HepG2 (cell line): Measurements from ENCODE around the gene ATAD1. TPM values are rescaled to one million over a fixed set of nuclear protein-coding genes. Genes with fewer than 3 reads are reported as not detected.

Experiments used
- ATAD3A ChIP-seq: sonication (generic); formaldehyde crosslinking; IDR thresholded peaks from 2 replicates; pipeline ENCODE4 v1.4.0; 2020; ENCODE audit warnings: missing genetic modification reagents
- CENPX ChIP-seq: sonication (generic); formaldehyde crosslinking; IDR thresholded peaks from 2 replicates; pipeline ENCODE4 v1.9.0; 2021; ENCODE audit warnings: mild to moderate bottlenecking, missing genetic modification reagents, moderate library complexity
- MAZ ChIP-seq, 2 experiments: sonication (generic) in 1 of 2; formaldehyde crosslinking in 1 of 2; IDR thresholded peaks; 2 replicates each; pipeline versions ENCODE4 v1.5.0 to v1.6.1; 2012 to 2020; ENCODE audit warnings: low read depth in 2 of 2, mild to moderate bottlenecking in 2 of 2, borderline replicate concordance in 1 of 2, improper control_type of control experiment in 1 of 2, low read length in 1 of 2, missing genetic modification reagents in 1 of 2, moderate library complexity in 1 of 2
- MIER2 ChIP-seq: IDR thresholded peaks from 2 replicates; pipeline ENCODE4 v1.6.1; 2016; ENCODE audit warnings: missing biosample characterization, missing genetic modification reagents
- NCOA2 ChIP-seq: sonication (generic); formaldehyde crosslinking; IDR thresholded peaks from 2 replicates; pipeline ENCODE4 v1.8.0; 2022; ENCODE audit warnings: inconsistent platforms
- NR1H2 ChIP-seq: sonication (generic); formaldehyde crosslinking; IDR thresholded peaks from 2 replicates; pipeline ENCODE4 v1.8.1; 2022; ENCODE audit warnings: low read depth, missing genetic modification reagents, borderline replicate concordance
- SETDB1 ChIP-seq: sonication (generic); formaldehyde crosslinking; IDR thresholded peaks from 2 replicates; pipeline ENCODE4 v1.5.1; 2020; ENCODE audit warnings: missing genetic modification reagents, mild to moderate bottlenecking, borderline replicate concordance
- TSC22D2 ChIP-seq: sonication (generic); formaldehyde crosslinking; IDR thresholded peaks from 2 replicates; pipeline ENCODE4 v1.5.1; 2020; ENCODE audit warnings: missing genetic modification reagents, mild to moderate bottlenecking, borderline replicate concordance
- ZBTB20 ChIP-seq: sonication (generic); formaldehyde crosslinking; IDR thresholded peaks from 2 replicates; pipeline ENCODE4 v1.8.1; 2023; ENCODE audit warnings: missing genetic modification reagents, low read depth, mild to moderate bottlenecking, borderline replicate concordance
- ZNF225 ChIP-seq: sonication (generic); formaldehyde crosslinking; IDR thresholded peaks from 2 replicates; pipeline ENCODE4 v1.4.0; 2020; ENCODE audit warnings: mild to moderate bottlenecking, missing genetic modification reagents
- ZNF232 ChIP-seq: sonication (generic); formaldehyde crosslinking; IDR thresholded peaks from 2 replicates; pipeline ENCODE4 v1.4.0; 2020; ENCODE audit warnings: missing genetic modification reagents, borderline replicate concordance
- ZNF235 ChIP-seq: sonication (generic); formaldehyde crosslinking; IDR thresholded peaks from 2 replicates; pipeline ENCODE4 v1.8.1; 2023; ENCODE audit warnings: mild to moderate bottlenecking, missing genetic modification reagents, borderline replicate concordance
- ZNF317 ChIP-seq: sonication (generic); formaldehyde crosslinking; IDR thresholded peaks from 2 replicates; pipeline ENCODE4 v1.5.0; 2020; ENCODE audit warnings: mild to moderate bottlenecking, missing genetic modification reagents
- ZNF460 ChIP-seq: sonication (generic); formaldehyde crosslinking; IDR thresholded peaks from 2 replicates; pipeline ENCODE4 v1.5.1; 2020; ENCODE audit warnings: missing genetic modification reagents, mild to moderate bottlenecking, borderline replicate concordance
- ZSCAN20 ChIP-seq: sonication (generic); formaldehyde crosslinking; IDR thresholded peaks from 2 replicates; pipeline ENCODE4 v1.4.0; 2020; ENCODE audit warnings: missing genetic modification reagents, mild to moderate bottlenecking, borderline replicate concordance
- polyA plus RNA-seq, 8 experiments: library from polyadenylated mRNA; depleted of rRNA in 3 of 8; stranded (reverse) in 7 of 8; unstranded in 1 of 8; fragments of >200 nt; fragmentation: Illumina TruSeq in 4 of 8; extraction: Trizol in 4 of 8; gene quantifications; 2 replicates each; pipeline versions ENCODE4 v1.2.1 to v1.2.3, GENCODE V29; 2011 to 2016; ENCODE audit warnings: low read depth in 4 of 8, missing spikeins in 1 of 8, mixed read lengths in 1 of 8; ENCODE audit not compliant: insufficient read depth in 1 of 8
- total RNA-seq, 5 experiments: library from RNA; depleted of rRNA; stranded (reverse); fragments of >200 nt; fragmentation: Illumina TruSeq; extraction: Trizol; gene quantifications; 2 replicates each; pipeline ENCODE4 v1.2.3, GENCODE V29; 2016; ENCODE audit warnings: low read depth in 1 of 5
- TF ChIP-seq, protein P1 (sequence below): sonication (generic); formaldehyde crosslinking; IDR thresholded peaks from 2 replicates; pipeline ENCODE4 v1.4.0; 2020; ENCODE audit warnings: missing genetic modification reagents, borderline replicate concordance
- TF ChIP-seq, protein P2 (sequence below): sonication (generic); formaldehyde crosslinking; IDR thresholded peaks from 2 replicates; pipeline ENCODE4 v1.9.0; 2022; ENCODE audit warnings: low read depth, missing genetic modification reagents
- TF ChIP-seq, protein P3 (sequence below): IDR thresholded peaks from 2 replicates; pipeline ENCODE4 v1.6.1; 2018; ENCODE audit warnings: missing genetic modification reagents
- TF ChIP-seq, protein P4 (sequence below): sonication (generic); formaldehyde crosslinking; IDR thresholded peaks from 2 replicates; pipeline ENCODE4 v1.4.0; 2020; ENCODE audit warnings: missing genetic modification reagents
- TF ChIP-seq, protein P5 (sequence below): sonication (generic); formaldehyde crosslinking; IDR thresholded peaks from 2 replicates; pipeline ENCODE4 v1.4.0; 2020; ENCODE audit warnings: missing genetic modification reagents

Gene ATAD1
- total and polyA plus RNA-seq, 2 of the 13 experiments (the other 11 are each of a cell fraction or from before 2014, with no cell fraction given), result 14.9 to 28.2 TPM

DNA sequence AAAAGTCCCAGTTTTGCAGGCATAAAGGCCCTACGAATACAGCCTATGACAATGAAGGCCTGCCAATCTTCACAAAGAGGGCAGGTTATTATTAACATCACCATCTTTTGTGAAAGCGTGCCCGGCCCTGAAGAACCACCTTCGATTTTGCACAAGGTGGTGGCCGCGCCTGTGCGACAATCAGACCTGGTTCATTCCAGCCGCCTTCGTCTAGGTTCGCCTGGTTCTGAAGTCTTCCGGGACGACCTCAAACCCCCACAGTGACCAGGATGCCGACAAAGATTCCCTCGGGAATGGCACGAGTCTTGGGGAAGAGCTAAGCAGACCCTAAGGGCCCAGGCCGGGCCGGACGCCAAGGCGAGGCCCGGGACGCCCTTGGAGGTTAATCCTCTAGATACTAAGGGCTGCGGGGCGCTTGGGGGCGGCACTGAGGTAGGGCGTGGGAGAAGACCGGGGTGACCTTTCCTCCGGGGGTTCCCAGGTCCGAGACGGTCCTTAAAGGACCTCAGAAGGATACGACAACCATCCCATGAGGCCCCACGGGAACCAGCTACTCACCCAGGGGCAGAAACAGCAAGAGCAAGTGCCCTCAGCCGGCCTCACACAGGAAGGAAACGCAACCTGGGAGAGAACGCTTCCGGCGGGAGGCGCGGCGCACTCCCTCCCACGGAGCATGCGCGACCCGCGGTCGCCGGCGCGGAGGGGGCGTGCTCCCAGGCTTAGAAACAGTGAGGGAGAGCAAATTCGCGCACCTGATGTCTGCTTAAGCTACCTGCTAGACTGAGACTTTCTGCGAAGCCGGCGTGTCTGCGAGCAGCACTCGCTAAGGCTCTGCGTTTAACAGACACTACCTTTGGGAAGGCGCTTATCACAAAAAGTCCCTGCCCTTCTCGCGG lies at the start of gene ATAD1 (continued):
- TF ChIP-seq ZSCAN20 (CRISPR knock-in tag) (peak; percentile 91), MAZ (IDR thresholded peaks at IDR 0.05; ENCODE audit: borderline replicate concordance, low read depth, low read length) (peak; percentile 61; the same call in 1 of the 2 replicates), MAZ (CRISPR knock-in tag; IDR thresholded peaks at IDR 0.05; ENCODE audit: low read depth) (no peak), TSC22D2 (CRISPR knock-in tag) (no peak), CENPX (CRISPR knock-in tag) (no peak), ZBTB20 (CRISPR knock-in tag) (no peak), NCOA2 (CRISPR knock-in tag) (no peak; the same call in 1 of the 2 replicates), ZNF317 (CRISPR knock-in tag) (no peak; the same call in 1 of the 2 replicates), ZNF235 (CRISPR knock-in tag) (no peak), ZNF225 (CRISPR knock-in tag) (no peak; the same call in 1 of the 2 replicates), NR1H2 (CRISPR knock-in tag) (0 out of 2 replicates have a peak, but pooled peaks have one; percentile 64), ATAD3A (CRISPR knock-in tag) (0 out of 2 replicates have a peak, but pooled peaks have one; percentile 5), MIER2 (CRISPR knock-in tag) (0 out of 2 replicates have a peak, but pooled peaks have one; percentile 12), ZNF460 (CRISPR knock-in tag) (no peak; the same call in 1 of the 2 replicates), ZNF232 (CRISPR knock-in tag) (0 out of 2 replicates have a peak, but pooled peaks have one; percentile 58), SETDB1 (CRISPR knock-in tag) (no peak)
- TF ChIP-seq, protein P1, sequence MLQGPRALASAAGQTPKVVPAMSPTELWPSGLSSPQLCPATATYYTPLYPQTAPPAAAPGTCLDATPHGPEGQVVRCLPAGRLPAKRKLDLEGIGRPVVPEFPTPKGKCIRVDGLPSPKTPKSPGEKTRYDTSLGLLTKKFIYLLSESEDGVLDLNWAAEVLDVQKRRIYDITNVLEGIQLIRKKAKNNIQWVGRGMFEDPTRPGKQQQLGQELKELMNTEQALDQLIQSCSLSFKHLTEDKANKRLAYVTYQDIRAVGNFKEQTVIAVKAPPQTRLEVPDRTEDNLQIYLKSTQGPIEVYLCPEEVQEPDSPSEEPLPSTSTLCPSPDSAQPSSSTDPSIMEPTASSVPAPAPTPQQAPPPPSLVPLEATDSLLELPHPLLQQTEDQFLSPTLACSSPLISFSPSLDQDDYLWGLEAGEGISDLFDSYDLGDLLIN (CRISPR knock-in tag), result no peak
- TF ChIP-seq, protein P2, sequence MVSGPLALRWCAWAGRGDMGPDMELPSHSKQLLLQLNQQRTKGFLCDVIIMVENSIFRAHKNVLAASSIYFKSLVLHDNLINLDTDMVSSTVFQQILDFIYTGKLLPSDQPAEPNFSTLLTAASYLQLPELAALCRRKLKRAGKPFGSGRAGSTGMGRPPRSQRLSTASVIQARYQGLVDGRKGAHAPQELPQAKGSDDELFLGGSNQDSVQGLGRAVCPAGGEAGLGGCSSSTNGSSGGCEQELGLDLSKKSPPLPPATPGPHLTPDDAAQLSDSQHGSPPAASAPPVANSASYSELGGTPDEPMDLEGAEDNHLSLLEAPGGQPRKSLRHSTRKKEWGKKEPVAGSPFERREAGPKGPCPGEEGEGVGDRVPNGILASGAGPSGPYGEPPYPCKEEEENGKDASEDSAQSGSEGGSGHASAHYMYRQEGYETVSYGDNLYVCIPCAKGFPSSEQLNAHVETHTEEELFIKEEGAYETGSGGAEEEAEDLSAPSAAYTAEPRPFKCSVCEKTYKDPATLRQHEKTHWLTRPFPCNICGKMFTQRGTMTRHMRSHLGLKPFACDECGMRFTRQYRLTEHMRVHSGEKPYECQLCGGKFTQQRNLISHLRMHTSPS, result peak; percentile 28; the same call in 1 of the 2 replicates
- TF ChIP-seq, protein P3, sequence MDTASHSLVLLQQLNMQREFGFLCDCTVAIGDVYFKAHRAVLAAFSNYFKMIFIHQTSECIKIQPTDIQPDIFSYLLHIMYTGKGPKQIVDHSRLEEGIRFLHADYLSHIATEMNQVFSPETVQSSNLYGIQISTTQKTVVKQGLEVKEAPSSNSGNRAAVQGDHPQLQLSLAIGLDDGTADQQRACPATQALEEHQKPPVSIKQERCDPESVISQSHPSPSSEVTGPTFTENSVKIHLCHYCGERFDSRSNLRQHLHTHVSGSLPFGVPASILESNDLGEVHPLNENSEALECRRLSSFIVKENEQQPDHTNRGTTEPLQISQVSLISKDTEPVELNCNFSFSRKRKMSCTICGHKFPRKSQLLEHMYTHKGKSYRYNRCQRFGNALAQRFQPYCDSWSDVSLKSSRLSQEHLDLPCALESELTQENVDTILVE (CRISPR knock-in tag), result peak; percentile 23; the same call in 1 of the 2 replicates
- TF ChIP-seq, protein P4, sequence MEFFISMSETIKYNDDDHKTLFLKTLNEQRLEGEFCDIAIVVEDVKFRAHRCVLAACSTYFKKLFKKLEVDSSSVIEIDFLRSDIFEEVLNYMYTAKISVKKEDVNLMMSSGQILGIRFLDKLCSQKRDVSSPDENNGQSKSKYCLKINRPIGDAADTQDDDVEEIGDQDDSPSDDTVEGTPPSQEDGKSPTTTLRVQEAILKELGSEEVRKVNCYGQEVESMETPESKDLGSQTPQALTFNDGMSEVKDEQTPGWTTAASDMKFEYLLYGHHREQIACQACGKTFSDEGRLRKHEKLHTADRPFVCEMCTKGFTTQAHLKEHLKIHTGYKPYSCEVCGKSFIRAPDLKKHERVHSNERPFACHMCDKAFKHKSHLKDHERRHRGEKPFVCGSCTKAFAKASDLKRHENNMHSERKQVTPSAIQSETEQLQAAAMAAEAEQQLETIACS (CRISPR knock-in tag), result no peak
- TF ChIP-seq, protein P5, sequence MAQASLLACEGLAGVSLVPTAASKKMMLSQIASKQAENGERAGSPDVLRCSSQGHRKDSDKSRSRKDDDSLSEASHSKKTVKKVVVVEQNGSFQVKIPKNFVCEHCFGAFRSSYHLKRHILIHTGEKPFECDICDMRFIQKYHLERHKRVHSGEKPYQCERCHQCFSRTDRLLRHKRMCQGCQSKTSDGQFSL (CRISPR knock-in tag), result no peak
